ENCODE measurements around the gene KCNK7.

KCNK7 gene

DNA sequence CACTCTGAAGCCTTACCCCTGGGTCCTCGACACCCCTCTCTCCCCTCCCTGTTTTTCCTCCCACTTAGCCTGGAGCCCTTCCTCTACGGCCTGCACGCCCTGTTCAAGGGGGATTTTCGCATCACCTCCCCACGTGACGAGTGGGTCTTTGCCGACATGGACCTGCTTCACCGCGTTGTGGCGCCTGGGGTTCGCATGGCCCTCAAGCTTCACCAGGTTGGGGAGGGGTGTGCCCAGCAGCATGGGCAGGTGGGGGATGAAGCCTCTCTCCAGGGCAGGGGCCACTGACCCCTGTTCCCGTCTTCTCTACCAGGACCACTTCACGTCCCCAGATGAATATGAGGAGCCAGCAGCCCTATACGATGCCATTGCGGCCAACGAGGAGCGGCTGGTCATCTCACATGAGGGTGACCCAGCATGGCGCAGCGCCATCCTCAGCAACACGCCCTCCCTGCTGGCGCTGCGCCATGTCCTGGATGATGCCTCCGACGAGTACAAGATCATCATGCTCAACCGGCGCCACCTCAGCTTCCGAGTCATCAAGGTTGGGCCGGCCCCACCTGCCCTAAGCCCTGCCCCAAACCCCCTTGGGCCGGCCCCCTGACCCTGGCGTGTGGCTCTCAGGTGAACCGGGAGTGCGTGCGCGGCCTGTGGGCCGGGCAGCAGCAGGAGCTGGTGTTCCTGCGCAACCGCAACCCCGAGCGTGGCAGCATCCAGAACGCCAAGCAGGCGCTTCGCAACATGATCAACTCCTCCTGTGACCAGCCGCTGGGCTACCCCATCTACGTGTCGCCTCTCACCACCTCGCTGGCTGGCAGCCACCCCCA, 39.5 kb upstream of the KCNK7 start:
- TF ChIP-seq GATA3 (IDR thresholded peaks at IDR 0.05; ENCODE audit: low read depth, low read length) (no peak), GATA2 (IDR thresholded peaks at IDR 0.05; ENCODE audit: low read depth, low read length) (no peak)

DNA sequence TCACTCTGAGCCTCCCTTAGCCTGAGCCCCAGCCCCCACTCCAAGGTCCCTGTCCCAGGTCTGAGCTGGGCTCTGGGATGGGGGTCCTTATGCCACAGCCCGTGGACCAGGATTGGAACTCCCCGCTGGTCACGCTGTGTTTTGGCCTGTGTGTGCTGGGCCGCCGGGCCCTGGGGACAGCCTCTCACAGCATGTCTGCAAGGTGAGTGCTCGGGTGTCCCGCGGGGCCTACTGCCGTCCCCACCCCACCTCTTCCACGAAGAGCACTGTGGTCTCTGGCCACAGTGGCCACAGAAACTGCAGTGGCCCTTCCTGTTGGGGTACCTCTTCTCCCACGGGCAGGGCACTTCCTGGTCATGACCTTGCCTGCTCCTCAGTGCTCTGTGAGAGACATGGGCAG, 38.8 kb upstream of the KCNK7 start:
- no peak for TF ChIP-seq GATA3 (IDR thresholded peaks at IDR 0.05; ENCODE audit: low read depth, low read length)
- no peak for TF ChIP-seq GATA2 (IDR thresholded peaks at IDR 0.05; ENCODE audit: low read depth, low read length)

DNA sequence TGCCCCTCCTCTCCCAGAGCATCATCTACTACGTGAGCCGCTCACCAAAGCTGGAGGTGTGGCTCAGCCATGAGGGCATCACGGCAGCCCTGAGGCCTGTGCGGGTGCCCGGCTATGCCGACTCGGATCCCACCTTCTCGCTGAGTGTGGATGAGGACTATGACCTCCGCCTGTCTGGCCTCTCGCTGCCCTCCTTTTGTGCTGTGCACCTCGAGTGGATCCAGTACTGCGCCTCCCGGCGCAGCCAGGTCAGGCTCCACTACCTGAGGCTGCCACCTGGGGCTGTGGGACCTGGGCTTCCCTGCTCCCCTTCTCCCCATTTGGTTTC, 38.5 kb upstream of the KCNK7 start:
- no peak for TF ChIP-seq GATA2 (IDR thresholded peaks at IDR 0.05; ENCODE audit: low read depth, low read length)
- no peak for TF ChIP-seq GATA3 (IDR thresholded peaks at IDR 0.05; ENCODE audit: low read depth, low read length)

DNA sequence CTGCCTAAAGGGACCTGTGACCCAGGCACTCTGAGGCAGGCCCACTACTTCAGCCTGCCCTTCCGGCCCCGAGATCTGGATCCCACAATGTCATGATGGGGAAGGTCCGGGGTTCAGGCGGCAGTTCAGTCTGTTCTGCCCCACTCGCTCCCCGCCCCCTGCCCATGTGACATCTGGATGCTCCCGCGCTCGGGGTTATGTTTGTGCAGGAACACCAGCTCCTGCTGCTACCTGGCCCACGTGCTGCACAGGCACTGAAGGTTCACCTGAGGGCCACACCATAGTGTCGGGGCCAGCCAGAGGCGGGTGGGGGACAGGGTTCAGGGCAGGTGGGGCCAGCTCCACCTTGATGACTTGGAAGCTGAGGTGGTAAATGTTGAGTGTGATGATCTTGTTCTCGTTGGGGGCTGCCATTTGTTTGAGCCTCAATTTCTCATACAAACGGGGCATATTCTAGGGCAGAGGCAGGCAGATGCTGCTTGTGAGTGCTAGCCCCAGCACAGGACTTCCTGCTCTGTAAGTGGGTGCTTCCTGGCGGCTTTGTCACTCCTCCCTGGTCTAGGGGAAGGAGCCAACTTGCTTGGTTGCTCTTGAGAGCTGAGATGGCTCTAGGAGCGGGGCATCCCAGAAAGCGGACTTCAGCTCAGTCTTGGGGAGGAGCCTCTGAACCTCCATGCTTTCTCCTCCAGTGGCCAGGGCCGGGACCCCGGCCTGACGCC, 37.9 kb upstream of the KCNK7 start:
- no peak for TF ChIP-seq GATA3 (IDR thresholded peaks at IDR 0.05; ENCODE audit: low read depth, low read length)
- no peak for TF ChIP-seq GATA2 (IDR thresholded peaks at IDR 0.05; ENCODE audit: low read depth, low read length)

DNA sequence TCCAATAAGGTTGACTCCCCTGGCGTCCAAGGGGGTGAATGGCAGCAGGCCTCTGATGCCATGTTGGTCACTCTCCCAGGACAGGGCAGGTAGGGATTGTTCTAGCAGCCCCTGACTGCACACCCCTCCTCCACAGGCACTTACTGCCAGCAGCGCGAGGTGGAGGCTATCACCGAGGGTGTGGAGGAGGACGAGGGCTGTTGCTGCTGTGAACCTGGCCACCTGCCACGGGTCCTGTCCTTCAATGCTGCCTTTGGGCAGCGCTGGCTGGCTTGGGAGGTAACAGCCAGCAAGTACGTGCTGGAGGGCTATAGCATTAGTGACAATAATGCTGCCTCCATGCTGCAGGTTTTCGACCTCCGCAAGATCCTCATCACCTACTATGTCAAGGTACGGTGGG, 34.6 kb upstream of the KCNK7 start:
- TF ChIP-seq GATA2 (IDR thresholded peaks at IDR 0.05; ENCODE audit: low read depth, low read length) (no peak), GATA3 (IDR thresholded peaks at IDR 0.05; ENCODE audit: low read depth, low read length) (no peak)

DNA sequence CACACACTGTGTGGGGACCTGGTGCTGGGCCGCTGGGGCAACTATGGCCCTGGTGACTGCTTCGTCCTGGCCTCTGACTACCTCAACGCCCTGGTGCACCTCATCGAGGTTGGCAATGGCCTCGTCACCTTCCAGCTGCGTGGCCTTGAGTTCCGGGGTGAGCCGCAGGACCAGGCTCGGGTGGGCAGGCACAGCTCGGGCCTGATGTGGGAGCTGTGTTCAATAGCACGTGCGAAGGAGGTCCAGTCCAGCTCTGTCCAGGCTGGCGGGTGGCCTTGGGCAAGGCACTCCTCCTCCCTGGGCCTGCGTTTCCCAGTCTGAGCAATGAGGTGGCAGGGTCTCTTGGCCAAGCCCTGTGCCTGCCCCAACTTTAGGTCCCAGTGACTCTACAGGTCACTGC, 34.0 kb upstream of the KCNK7 start:
- TF ChIP-seq GATA2 (IDR thresholded peaks at IDR 0.05; ENCODE audit: low read depth, low read length) = no peak
- TF ChIP-seq GATA3 (IDR thresholded peaks at IDR 0.05; ENCODE audit: low read depth, low read length) = no peak

DNA sequence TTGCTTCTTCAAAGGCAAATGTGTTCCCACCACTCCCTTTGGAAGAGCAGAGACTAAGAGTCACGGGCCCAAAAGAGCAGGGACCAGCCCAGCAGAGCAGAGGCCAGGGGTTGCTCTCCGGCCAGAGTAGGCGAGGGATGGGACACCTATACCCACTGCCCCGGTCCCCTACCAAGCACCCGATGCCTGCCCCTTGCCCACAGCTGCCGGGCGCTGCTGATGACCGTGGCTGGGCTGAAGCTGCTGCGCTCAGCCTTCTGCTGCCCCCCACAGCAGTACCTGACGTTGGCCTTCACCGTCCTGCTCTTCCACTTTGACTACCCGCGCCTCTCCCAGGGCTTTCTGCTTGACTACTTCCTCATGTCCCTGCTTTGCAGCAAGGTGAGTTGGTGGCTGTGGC, 31.6 kb upstream of the KCNK7 start:
- TF ChIP-seq GATA2 (IDR thresholded peaks at IDR 0.05; ENCODE audit: low read depth, low read length) (no peak), GATA3 (IDR thresholded peaks at IDR 0.05; ENCODE audit: low read depth, low read length) (no peak)

DNA sequence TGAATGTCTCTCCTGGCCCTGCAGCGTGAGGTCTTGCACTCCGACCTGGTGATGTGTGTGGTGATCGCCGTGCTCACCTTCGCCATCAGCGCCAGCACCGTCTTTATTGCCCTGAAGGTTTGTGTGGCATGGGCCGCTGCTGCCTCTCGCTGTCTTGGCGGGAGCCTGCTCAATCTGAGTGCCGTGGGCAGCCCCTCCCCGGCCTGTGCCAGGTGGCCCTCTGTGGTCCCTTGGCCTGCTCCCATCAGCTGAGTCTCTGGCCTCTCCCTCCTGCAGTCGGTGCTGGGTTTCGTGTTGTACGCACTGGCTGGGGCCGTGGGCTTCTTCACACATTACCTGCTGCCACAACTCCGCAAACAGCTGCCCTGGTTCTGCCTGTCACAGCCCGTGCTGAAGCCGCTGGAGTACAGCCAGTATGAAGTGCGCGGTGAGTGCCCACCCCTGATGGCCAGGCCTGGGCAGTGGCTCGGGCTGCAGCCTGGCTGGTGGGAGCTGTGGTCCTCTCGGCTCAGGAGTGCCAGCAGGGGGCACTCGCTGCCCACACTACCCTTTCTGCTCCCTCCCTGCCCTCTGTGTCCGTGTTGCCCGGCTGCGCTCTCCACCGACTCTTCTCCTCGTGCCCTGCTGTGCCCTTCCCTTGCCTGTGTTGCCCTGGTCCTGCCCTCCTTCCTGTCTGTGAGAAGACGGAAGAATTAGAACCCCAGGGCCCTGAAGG, 30.2 kb upstream of the KCNK7 start:
- no peak for TF ChIP-seq GATA3 (IDR thresholded peaks at IDR 0.05; ENCODE audit: low read depth, low read length)
- TF ChIP-seq GATA2 (IDR thresholded peaks at IDR 0.05; ENCODE audit: low read depth, low read length) = no peak

DNA sequence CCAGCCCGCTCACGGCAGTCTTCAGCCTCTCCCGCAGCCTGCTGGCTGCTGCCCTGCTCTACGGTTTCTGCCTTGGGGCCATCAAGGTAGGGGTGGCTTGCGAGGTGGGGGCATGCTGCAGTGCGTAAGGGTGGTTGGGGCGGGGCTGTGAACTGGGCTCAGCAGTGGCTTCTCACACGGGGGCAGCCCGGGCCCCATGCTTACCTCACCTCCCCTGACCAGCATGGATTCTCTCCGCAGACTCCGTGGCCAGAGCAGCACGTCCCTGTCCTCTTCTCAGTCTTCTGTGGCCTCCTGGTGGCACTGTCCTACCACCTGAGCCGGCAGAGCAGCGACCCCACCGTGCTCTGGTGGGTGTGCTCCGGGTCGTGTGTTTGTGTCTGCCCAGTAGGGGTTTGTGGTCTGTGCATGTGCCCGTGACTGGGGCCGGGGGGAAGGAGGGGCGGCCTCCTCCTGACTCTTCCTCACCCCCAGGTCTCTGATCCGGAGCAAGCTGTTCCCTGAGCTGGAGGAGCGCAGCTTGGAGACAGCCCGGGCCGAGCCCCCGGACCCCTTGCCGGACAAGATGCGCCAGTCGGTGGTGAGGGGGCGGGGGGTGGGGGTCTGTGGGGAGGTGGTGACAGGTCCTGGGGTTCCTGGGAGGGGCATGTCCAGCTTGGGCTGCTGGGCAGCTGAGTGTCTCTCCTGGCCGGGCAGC, 29.5 kb upstream of the KCNK7 start:
- TF ChIP-seq GATA2 (IDR thresholded peaks at IDR 0.05; ENCODE audit: low read depth, low read length) (no peak), GATA3 (IDR thresholded peaks at IDR 0.05; ENCODE audit: low read depth, low read length) (no peak)

DNA sequence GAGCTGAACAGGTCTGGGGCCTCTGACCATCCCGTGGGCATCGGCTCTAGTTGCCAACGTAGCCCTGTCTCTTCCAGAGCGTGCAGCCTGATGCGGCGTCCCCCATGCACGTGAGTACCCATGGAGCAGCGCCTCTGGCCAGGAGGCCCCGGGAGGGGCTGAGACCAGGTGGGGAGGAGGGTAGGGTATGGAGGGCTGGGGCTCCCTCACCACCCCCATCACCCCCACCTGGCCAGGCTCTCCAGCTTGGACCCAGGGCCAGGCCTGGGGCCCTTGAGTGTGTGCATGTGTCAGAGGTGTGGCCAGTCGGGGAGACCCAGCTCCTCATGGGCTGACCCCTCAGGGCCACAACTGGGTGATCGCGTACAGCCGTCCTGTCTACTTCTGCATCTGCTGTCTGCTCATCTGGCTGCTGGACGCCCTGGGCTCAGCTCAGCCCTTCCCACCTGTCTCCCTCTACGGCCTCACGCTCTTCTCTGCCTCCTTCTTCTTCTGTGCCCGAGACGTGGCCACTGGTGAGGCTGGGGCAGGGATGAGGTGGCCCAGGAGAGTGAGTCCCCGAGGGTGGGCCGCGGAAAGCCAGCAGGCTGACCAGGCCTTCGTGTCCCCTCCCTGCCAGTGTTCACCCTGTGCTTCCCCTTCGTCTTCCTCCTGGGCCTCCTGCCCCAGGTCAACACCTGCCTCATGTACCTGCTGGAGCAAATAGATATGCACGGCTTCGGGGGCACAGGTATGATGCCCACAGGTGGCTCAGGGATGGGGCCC, 28.4 kb upstream of the KCNK7 start:
- TF ChIP-seq GATA3 (IDR thresholded peaks at IDR 0.05; ENCODE audit: low read depth, low read length) (no peak), GATA2 (IDR thresholded peaks at IDR 0.05; ENCODE audit: low read depth, low read length) (no peak)

DNA sequence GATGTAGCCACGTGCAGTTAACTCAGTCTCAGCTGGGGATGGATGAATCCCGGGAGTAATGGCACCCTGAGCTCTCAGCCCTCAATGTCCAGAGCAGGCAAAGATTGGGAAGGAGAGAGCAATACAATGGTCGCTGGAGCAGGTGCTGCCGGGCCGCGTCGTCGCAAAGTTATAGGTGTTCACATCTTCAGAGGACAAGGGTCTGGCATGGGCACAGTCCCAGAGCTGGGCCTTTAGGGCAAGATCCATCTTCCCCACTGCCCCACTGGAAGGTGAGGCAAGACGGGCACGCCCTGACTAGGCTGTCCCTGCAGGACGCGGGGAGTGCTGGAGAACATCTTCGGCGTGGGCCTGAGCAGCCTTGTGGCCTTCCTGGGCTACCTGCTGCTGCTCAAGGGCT, 27.6 kb upstream of the KCNK7 start:
- TF ChIP-seq GATA3 (IDR thresholded peaks at IDR 0.05; ENCODE audit: low read depth, low read length) (no peak), GATA2 (IDR thresholded peaks at IDR 0.05; ENCODE audit: low read depth, low read length) (no peak)

DNA sequence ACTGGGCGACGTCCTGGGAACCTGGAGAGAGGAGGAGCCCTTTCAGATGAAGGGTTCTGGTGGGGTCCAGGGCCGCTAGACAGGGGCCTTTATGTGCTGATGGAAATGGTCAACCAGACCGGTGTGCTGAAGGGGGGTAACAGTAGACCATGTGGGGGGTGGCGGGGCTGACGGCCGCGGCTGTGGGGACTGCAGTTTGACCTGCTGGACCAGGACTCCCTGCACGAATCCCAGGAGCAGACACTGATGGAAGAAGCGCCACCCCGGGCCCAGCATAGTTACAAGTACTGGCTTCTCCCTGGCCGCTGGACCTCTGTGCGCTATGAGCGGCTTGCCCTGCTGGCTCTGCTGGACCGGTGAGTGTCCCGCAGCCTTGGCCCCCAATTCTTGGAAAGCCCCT, 26.4 kb upstream of the KCNK7 start:
- TF ChIP-seq GATA2 (IDR thresholded peaks at IDR 0.05; ENCODE audit: low read depth, low read length) (no peak), GATA3 (IDR thresholded peaks at IDR 0.05; ENCODE audit: low read depth, low read length) (no peak)

DNA sequence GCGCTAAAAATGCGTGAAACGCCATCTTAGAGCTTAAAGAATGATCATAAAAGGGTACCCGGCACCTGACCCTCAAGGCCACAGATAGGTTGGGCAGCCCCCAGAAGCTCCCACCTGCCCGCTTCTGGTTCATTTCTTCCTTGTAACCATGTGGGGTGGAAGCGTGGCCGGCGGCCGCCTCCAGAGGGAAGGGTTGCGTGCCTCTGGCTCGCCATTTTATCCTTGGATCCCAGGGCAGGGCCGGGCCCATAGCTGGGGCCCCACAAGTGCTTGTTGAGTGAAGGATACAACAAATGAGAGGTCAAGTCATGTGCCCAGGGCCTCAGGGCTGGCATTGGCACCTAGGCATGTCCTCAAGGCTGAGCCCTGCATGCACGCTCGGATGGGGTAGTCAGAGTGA, 25.9 kb upstream of the KCNK7 start:
- TF ChIP-seq GATA3 (IDR thresholded peaks at IDR 0.05; ENCODE audit: low read depth, low read length) (no peak), GATA2 (IDR thresholded peaks at IDR 0.05; ENCODE audit: low read depth, low read length) (no peak)
